HUDEP-2 (cell line): ENCODE measurements around the gene WDR62.

Experiments used
- DNase-seq, 76 experiments: peaks; one replicate each; lab custom pipeline; 2025; ENCODE audit not compliant: unreplicated experiment in 76 of 76; lab: John Stamatoyannopoulos, UW

Gene WDR62

DNA sequence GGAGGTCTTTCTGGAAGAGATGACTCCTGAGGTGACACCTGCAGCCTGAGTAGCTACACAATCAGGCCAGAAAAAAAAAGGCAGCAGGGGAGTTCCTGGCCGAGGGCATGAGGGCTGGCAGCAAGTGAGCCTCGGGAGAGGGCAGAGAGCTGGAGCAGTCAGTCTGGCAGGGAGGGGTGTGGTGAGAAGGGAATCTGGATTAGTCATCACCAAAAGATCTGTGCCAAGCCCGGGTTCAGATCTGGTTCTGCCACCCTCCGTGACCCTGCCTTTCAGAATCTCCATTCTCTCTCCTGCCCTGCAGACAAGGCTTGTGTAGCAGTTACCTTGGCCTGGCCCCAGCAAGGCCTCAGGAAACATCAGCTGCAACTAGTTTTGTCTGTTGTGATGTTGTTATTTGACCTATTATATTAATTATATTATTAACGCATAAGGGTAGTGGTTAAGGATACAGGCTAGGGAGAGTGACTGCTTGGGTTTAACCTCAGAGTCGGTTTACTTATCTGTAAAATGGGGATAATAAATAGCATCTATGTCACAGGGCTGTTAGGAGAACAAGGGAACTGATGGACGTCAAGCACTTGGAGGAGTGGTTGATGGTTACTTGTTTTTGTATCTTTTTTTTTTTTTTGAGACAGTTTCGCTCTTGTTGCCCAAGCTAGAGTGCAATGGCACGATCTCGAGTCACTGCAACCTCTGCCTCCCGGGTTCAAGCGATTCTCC lies 82.4 kb downstream of the WDR62 start:
- peak in 70 of 76 experiments; percentile 20 to 82 (median 59) for DNase-seq

DNA sequence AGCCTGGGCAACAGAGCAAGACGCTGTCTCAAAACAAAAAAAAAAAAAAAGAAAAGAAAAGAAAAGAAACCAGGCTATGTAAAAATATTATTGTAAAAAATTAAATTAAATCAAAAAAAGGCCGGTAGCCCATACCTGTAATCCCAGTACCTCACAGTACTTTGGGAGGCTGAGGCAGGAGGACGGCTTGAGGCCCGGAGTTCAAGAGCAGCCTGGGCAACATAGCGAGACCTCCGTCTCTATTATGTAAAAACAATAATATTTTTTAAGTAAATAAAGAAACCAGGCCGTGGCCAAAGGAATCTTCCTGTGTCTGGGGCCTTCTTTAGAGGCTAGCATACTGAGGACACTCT lies 84.4 kb downstream of the WDR62 start:
- DNase-seq: no peak

DNA sequence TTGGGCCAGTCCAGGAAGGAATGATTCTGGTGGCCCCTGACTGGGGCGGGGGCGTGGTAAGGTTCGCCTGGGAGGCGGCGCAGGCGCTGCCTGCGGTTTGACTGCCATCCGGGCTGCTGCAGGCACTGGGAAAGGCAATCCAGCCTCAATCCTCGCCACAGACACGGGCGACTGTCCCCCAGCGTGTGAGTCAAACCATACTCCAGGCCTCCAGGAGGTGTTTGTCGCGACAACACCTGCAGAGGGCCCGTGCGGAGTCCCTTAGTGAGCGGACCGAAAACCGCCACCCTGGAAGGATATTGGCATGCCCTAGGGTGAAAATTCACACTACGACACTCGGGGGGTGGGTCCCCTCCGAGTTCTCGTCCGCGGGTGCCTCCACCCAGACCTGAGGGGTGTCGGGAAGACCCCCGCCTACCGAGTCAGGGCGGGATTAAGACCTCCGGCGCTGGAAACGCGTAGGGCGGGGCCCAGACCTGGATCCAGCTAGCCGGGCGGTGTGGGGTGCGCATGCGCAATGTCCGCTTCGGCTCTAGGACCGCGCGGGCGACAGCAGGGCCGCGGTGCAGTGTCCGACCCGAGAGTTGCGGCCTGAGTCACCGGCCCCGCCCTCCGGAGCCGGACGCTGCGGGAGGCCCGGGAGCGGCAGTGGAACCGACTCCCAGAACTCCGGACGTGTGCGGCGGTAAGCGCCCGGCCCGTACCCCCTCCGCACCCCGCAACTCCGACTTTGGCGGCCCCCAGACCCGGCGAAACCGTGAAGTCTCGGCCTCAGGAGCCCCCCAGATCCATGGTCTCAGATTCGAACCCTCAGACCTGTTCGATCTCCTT lies 85.0 kb downstream of the WDR62 start, which contains the start of gene CAPNS1:
CAPNS1 (plus strand) TSS at position 594 of the 831 bp plus-strand sequence. CDS start 946 bp downstream, outside the sequence.
- peak; percentile 45 to 99 (median 95) for DNase-seq

DNA sequence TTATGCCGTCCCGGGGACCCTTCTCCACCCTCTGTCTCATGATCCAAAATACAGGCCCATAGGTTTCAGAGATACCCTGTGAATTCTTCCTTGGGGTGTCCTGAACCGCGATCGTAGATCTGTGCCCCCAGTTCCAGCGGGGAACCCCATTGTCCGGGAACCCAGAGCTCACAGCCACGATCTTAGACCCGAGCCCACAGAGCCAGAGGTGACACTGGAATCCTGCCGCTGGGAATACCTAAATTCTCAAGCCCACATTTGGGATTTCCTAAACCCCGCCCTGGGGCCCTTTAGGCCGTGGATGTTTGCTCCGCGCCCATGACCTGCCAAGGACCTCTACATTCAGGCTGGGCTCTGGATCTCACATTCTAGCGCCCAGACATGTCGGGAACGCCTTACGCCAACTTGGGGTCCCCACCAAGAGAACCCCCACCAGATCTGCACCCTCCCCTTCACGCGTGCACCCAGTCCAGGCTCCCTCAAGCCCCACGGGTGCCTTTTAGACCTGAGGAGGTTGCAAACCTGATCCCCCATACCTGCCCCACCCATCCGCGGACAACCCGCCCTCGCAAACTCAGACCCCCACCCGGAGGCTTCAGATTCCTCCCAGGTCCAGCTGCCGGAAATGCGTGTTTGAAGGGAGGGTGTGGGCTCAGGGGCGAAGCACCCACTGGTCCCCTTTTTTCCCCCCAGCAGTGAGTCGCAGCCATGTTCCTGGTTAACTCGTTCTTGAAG lies 85.8 kb downstream of the WDR62 start:
- peak in 54 of 76 experiments; percentile 16 to 92 (median 58) for DNase-seq

DNA sequence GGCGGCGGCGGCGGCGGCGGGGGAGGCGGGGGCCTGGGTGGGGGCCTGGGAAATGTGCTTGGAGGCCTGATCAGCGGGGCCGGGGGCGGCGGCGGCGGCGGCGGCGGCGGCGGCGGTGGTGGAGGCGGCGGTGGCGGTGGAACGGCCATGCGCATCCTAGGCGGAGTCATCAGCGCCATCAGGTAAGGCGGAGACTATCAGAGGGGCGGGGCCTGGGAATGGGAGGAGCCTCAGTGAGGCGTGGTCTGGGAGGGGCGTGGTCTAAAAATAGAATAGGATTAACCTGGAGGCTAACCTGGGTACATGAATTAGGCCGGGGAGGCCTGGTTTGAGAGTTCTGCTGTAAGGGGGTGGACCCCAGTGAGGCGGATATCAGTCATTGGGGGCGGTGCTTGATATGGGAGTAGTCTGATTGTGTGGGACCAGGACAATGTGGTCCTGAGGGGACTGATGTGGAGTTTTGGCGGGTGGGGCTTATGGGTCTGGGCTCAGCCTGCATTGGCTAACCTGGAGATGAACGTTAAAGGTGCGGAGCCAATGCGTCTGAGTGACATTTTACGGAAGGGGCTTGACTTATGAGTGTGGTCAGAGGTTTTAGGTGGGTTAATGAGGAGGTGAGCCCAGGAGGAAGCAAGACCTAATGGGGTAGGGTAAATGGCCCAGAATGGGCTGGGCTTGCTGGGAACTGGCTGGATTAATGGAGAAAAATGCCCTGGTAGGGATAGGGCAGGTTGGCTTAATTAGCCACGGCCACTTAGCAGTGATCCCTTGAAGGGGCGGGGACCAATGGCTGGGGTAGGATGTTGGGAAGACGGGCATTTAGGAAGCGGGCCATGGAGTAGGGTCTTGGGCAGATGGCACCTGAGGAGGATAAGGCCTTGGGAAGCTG lies 86.6 kb downstream of the WDR62 start:
- DNase-seq: peak in 74 of 76 experiments; percentile 54 to 97 (median 85)

DNA sequence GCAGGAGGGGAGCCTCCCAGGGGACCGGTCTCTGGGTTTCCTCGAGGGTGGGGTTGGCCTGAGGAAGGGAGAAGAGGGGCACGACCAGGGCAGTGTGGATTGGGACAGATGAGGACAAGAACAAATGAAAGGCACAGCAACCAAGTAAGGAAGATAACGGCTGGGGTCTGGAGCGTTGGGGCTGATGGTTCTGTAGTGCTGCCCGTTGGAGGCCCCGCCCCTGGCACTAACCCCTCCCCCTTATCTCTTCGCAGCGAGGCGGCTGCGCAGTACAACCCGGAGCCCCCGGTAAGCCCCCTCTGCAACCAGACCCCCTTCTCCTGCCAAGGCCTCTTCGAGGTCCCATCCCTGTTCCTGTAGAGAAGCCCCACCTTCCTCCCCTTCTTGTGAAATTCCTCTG lies 87.3 kb downstream of the WDR62 start:
- DNase-seq: no peak

DNA sequence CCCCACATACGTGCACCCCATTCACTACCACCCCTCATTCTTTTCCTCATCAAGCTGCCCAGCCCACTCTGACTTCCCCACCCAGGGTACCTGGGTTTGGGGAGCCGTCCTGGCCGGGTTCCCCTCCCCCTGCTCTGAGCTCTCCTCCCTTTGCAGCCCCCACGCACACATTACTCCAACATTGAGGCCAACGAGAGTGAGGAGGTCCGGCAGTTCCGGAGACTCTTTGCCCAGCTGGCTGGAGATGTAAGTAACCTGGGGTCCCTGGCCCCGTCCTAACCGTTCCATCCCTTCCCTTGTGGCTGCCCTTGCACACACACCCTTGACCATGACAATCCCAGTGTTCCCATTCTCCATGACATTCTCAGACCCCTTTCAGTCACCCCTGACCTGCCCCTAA lies 87.8 kb downstream of the WDR62 start:
- DNase-seq: no peak

DNA sequence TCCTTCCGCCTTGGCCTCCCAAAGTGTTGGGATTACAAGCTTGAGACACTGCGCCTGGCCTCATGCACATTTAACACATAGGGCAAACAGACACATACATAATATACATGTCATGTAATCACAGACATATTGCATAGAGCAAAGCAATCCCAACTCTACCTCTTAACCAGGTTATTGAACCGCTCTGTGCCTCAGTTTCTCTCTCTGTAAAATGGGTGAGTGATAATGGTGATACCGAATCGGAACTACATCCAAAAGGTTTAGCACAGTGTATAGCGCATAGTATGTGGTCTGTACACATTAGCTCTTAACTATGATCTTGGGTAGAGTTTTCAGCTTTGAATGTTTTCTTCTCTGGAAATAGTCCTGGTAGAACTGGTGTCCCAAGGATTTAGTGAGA lies 89.9 kb downstream of the WDR62 start:
- no peak for DNase-seq

DNA sequence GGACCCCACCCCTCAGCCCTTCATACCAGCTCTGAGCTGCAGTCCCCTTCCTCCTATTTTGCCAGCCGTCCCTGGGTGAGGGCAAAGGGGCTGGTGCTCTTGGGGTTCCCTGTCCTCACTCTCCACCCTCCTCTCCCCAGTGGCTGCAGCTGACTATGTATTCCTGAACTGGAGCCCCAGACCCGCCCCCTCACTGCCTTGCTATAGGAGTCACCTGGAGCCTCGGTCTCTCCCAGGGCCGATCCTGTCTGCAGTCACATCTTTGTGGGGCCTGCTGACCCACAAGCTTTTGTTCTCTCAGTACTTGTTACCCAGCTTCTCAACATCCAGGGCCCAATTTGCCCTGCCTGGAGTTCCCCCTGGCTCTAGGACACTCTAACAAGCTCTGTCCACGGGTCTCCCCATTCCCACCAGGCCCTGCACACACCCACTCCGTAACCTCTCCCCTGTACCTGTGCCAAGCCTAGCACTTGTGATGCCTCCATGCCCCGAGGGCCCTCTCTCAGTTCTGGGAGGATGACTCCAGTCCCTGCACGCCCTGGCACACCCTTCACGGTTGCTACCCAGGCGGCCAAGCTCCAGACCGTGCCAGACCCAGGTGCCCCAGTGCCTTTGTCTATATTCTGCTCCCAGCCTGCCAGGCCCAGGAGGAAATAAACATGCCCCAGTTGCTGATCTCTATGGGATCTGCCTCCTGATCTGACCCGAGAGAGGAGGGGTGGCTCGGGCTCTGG lies 95.1 kb downstream of the WDR62 start:
- no peak for DNase-seq

DNA sequence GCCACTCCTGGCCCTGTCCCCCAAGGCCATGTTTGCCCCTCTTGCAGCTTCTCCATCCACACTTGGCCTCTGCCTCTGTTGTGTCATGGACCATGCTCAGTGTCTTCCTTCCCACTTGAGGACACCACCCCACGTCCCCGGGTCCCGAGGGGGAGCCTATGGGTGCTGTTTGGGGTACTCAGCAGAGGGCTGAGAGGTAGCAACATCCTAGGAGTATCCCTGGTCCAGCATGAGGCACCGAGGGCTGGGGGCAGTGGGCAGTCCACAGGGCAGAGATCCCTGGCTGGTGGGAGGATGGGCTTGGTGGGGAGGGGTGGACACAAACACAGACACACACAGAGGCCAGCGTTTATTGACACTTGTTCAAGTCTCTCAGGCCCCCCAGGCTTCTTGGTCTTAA lies 95.9 kb downstream of the WDR62 start:
- DNase-seq: no peak

DNA sequence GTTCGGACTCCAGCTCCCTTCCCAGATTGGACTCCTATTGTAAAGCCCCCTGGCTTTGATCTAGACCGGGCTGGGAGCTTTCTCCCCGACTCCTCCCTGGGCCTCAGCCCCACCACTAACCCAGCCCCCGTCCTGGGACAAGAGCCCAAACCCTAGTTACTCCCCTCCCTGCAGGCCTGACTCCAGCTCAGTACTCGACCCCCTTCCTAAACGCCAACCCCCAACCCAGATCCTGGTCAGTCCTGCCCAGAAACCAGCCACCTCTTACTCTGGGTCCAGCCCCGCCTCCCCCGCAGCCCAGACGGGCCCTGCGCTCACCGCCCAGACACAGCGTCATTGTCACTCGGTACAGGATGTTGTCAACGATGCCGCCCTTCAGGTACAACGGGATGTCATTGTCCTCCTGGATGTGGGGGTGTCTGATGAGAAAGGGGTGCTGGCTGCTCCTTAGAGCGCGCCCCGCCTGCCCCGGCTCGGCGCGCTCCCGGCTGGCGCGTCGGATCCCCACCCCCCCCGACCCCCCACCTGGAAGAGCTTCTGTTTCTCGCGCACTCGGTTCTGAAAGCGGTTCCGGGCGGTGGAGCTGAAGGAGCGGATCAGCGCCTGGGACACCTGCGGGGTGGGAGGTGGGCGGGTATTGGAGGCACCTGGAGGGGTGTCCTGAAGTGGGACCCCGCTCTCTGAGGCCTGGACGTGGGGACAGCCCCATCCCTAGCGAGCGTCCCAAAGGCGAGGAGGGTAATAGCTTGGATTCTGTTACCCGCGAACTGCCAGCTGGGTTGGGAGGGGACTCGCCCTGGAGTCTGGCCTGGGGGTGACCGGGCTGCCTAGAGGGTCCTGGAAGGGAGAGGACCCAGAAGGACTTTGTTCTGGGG lies 96.7 kb downstream of the WDR62 start:
- no peak for DNase-seq

DNA sequence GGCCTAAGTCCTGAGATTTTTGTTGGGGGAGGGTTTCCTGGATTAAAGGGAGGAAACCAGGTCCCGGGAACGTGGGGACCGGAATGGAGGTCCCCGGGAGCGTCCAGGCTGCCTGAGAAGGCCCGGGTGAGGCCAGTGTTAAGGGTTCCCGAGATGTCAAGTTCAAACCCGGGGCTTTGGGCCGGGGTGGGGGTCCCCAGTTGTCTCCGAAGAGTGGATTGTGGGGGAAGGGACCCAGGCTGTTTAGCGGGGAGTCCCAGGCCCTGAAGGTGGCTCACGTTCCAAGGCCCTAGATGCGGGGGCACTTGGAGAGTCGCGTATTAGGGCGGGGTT lies 97.3 kb downstream of the WDR62 start:
- no peak for DNase-seq

DNA sequence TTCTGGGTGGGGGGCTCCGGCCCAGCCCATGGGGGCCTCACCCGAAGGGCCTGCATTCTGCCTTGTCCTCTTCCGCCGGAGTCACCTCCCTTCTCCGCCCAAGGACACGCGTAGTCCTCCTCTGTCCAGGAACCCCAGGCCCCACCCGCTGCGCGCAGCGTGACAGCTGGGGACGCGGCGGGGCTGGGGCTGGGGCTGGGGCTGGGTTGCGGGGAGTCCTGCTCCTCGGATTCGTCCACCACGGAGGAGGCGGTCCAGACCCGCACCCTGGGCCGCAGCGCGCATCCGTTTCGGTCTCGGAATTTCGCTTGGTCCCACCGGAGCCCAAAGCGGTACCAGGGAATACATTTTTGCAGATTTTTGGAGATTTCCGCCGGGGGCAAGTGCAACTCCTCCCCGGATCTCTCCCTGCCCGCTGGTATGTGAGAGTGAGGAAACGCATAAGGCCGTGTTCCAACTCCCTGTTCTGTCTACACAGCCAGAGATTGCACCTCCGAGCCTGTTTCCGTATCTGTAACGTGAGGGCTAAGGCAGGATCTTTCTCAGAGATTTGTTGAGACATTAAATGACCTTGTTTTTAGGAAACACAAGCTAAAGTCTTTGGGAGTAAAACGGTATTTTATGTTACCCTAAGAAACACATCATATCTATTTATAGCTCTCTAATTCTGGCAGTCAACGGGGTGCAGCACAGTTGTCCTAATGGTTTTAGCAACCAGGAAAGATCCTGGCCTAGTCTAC lies 97.8 kb downstream of the WDR62 start, which contains the start of gene COX7A1:
COX7A1 (minus strand) TSS at position 96 of the 740 bp plus-strand sequence; CDS start at position 56, 40 bp downstream.
- DNase-seq: no peak

DNA sequence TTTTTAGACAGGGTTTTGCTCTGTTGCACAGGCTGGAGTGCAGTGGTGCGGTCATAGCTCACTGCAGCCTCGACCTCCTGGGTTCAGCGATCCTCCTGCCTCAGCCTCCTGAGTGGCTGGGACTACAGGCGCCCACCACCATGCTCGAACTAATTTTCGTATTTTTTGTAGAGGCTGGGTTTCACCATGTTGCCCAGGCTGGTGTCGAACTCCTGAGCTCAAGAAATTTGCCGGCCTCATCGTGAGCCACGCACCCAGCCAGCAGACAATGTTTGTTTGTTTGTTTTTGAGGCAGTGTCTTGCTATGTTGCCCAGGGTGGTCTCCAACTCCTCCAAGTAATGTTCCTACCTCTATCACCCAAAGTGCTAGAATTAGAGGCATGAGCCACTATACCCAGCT lies 98.4 kb downstream of the WDR62 start:
- DNase-seq: no peak
